SU-DHL-6 (cell line): ENCODE results near the gene LTC4S.

Experiments used
- H2AFZ ChIP-seq: fragments of 200-600 bp; sonication (generic); 2 replicates; pipeline ENCODE4 v1.6.1; 2014; ENCODE audit warnings: low read depth, mild to moderate bottlenecking, moderate library complexity, mixed read lengths, antibody characterized with exemption, low read length; ENCODE audit not compliant: severe bottlenecking
- H3F3A ChIP-seq: fragments of 200-600 bp; shearing (Covaris generic); 2 replicates; pipeline ENCODE4 v1.6.0; 2016; ENCODE audit warnings: antibody characterized with exemption, mild to moderate bottlenecking; ENCODE audit not compliant: insufficient read depth
- H3K27ac ChIP-seq: fragments of 200-600 bp; sonication (generic); 2 replicates; pipeline ENCODE4 v1.5.1; 2016; ENCODE audit warnings: low read depth, mild to moderate bottlenecking, low read length, moderate library complexity, mixed read lengths
- H3K27me3 ChIP-seq: fragments of 200-600 bp; sonication (generic), shearing (Covaris generic); 2 replicates; pipeline ENCODE4 v1.6.0; 2014; ENCODE audit warnings: mild to moderate bottlenecking, low read length
- H3K36me3 ChIP-seq: fragments of 200-600 bp; sonication (generic); 2 replicates; pipeline ENCODE4 v1.6.1; 2014; ENCODE audit warnings: mild to moderate bottlenecking, low read length, mixed read lengths
- H3K4me2 ChIP-seq: fragments of 300-600, 200-600 bp; shearing (Covaris generic), sonication (generic); 2 replicates; pipeline ENCODE4 v1.6.0; 2014; ENCODE audit warnings: low read length, low read depth, mild to moderate bottlenecking; ENCODE audit not compliant: poor library complexity, severe bottlenecking
- H3K4me3 ChIP-seq: fragments of 200-600 bp; sonication (generic); 2 replicates; pipeline ENCODE4 v1.5.1; 2014; ENCODE audit warnings: antibody characterized with exemption, low read length, mild to moderate bottlenecking, mixed read lengths; ENCODE audit not compliant: insufficient read depth, poor library complexity, severe bottlenecking
- H3K79me2 ChIP-seq: fragments of 200-600 bp; sonication (generic); 2 replicates; pipeline ENCODE4 v1.6.1; 2014; ENCODE audit warnings: mild to moderate bottlenecking, low read length, moderate library complexity; ENCODE audit not compliant: insufficient read depth
- H3K9ac ChIP-seq: fragments of 200-600 bp; sonication (generic); 2 replicates; pipeline ENCODE4 v1.7.0; 2014; ENCODE audit warnings: mild to moderate bottlenecking, low read length
- H3K9me2 ChIP-seq: fragments of 200-600 bp; sonication (generic); replicated peaks from 2 replicates; pipeline ENCODE4 v1.6.1; 2014; ENCODE audit warnings: low read length; ENCODE audit not compliant: insufficient read depth
- H3K9me3 ChIP-seq: fragments of 200-600 bp; sonication (generic); 2 replicates; pipeline ENCODE4 v1.6.1; 2014; ENCODE audit warnings: low read length, mixed read lengths; ENCODE audit not compliant: insufficient read depth
- H4K20me1 ChIP-seq: fragments of 200-600 bp; sonication (generic); 2 replicates; pipeline ENCODE4 v1.6.1; 2014; ENCODE audit warnings: low read depth, mild to moderate bottlenecking, antibody characterized with exemption, low read length, moderate library complexity, mixed read lengths
- EZH2phosphoT487 ChIP-seq: fragments of 200-600 bp; sonication (generic), shearing (Covaris generic); conservative IDR thresholded peaks from 2 replicates; pipeline ENCODE4 v1.6.1; 2018; ENCODE audit warnings: mild to moderate bottlenecking, antibody characterized with exemption, low read length, moderate library complexity, mixed read lengths
- TF ChIP-seq, protein P1 (sequence below): fragments of 200-600 bp; sonication (generic); IDR thresholded peaks from one replicate; pipeline ENCODE4 v1.5.1; 2017; ENCODE audit warnings: antibody characterized with exemption, mild to moderate bottlenecking, low read length, moderate library complexity; ENCODE audit not compliant: insufficient read depth, poor library complexity, severe bottlenecking

Gene LTC4S

DNA sequence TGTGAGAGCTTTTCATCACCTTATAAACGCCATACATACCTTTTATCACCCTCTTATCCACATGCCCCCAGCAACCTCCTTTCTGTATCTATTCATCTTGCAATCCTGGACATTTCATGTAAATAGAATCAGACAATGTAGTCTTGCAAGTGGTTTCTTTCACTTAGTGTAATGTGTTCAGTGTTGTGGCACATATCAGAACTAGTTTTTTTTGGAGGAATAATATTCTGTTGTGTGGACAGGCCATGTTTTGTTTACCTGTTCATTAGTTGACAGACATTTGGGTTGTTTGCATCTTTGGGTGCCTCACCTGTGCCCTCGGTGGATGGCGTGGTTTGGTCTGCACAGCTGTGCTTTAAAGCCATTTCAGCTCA lies 28.3 kb downstream of the LTC4S start:
- H3K4me3 ChIP-seq = peak overlapping the region; percentile 15
- no peaks in the 10 kb centered on the region for H3K9me2 ChIP-seq
- H3K9me3 ChIP-seq = no peaks in the 10 kb centered on the region
- no peaks in the 10 kb centered on the region for H3K27me3 ChIP-seq
- peaks cover 6% of the 10 kb centered on the region for H4K20me1 ChIP-seq
- H3K27ac ChIP-seq = no peak overlapping the region
- TF ChIP-seq EZH2phosphoT487 = no peak
- TF ChIP-seq, protein P1, sequence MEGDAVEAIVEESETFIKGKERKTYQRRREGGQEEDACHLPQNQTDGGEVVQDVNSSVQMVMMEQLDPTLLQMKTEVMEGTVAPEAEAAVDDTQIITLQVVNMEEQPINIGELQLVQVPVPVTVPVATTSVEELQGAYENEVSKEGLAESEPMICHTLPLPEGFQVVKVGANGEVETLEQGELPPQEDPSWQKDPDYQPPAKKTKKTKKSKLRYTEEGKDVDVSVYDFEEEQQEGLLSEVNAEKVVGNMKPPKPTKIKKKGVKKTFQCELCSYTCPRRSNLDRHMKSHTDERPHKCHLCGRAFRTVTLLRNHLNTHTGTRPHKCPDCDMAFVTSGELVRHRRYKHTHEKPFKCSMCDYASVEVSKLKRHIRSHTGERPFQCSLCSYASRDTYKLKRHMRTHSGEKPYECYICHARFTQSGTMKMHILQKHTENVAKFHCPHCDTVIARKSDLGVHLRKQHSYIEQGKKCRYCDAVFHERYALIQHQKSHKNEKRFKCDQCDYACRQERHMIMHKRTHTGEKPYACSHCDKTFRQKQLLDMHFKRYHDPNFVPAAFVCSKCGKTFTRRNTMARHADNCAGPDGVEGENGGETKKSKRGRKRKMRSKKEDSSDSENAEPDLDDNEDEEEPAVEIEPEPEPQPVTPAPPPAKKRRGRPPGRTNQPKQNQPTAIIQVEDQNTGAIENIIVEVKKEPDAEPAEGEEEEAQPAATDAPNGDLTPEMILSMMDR = no peak
- peak overlapping the region; percentile 88; the same call in 1 of the 2 replicates for H3K9ac ChIP-seq
- peak overlapping the region; percentile 76 for H3K4me2 ChIP-seq
- H3K79me2 ChIP-seq = peaks cover 12% of the 10 kb centered on the region
- H2AFZ ChIP-seq = no peak overlapping the region
- no peaks in the 10 kb centered on the region for H3K36me3 ChIP-seq
- peaks cover 10% of the 10 kb centered on the region; the same call in 1 of the 2 replicates for H3F3A ChIP-seq

DNA sequence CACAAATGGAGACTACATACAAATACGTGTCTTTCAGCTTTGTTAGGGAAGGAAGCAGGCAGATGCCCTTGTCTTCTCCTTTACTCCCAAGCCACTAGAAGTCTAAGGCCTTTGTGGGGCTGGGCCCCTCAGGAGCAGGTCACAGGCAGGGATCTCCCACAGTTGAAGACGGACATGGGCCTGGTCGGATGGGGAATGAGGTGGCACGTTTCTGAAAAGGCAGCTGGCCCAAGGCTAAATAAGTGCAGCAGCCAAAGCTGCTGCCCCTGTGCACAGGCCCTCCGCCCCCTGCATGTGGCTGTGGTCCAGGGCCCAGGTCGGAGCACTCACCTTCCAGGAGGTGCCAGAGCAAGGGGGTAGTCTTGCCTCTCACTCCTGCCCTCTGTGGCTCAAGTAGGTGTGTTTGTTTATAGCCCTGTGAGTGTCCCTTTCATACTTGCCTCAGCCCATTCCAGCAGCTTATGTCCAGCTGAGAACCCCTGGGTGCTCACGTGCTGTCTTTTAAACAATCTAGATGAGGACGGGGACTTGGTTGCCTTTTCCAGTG lies 28.7 kb downstream of the LTC4S start:
- Histone ChIP-seq H4K20me1 (peaks cover 6% of the 10 kb centered on the region), H3F3A (peaks cover 10% of the 10 kb centered on the region; the same call in 1 of the 2 replicates), H3K9ac (no peak overlapping the region), H3K4me3 (no peak overlapping the region), H3K9me2 (no peaks in the 10 kb centered on the region), H3K36me3 (no peaks in the 10 kb centered on the region), H3K4me2 (peak overlapping the region; percentile 76), H3K79me2 (peaks cover 12% of the 10 kb centered on the region), H3K9me3 (no peaks in the 10 kb centered on the region), H3K27ac (no peak overlapping the region), H2AFZ (no peak overlapping the region), H3K27me3 (no peaks in the 10 kb centered on the region)
- TF ChIP-seq EZH2phosphoT487 = no peak
- TF ChIP-seq, protein P1 = no peak

GRCh38 chr5:179823937-179824744 lies 30.4 kb downstream of the LTC4S start:
- Histone ChIP-seq H3K4me2 (no peak overlapping the region), H3K4me3 (no peak overlapping the region), H3K79me2 (peaks cover 12% of the 10 kb centered on the region), H3F3A (peaks cover 5% of the 10 kb centered on the region; the same call in 1 of the 2 replicates), H2AFZ (no peak overlapping the region), H3K9ac (no peak overlapping the region), H4K20me1 (peaks cover 6% of the 10 kb centered on the region), H3K27me3 (no peaks in the 10 kb centered on the region), H3K9me2 (no peaks in the 10 kb centered on the region), H3K36me3 (no peaks in the 10 kb centered on the region), H3K9me3 (no peaks in the 10 kb centered on the region), H3K27ac (no peak overlapping the region)
- TF ChIP-seq, protein P1 = no peak
- no peak for TF ChIP-seq EZH2phosphoT487
